ENCODE results near the gene BSDC1.

DNA sequence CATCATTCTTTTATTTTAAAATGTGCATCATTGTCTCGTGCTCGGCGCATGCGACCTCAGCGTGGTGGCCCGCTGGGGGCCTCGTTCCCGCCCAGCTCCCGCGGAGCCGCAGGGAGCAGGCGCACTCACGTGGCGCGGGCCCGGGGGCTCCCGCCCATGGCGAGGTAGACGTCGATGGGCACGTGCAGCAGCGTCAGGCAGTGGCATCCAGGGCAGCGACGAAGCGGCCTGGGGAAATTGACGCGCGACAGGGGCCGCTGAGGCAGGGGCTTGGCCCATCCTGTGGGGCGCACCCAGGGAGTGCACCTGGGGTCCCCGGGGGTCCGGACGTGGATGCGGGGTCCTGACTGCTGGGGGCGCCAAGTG, 33.0 kb downstream of the BSDC1 start:
- no peak for TF ChIP-seq CTCF (IDR thresholded peaks at IDR 0.05)
- TF ChIP-seq POLR2A (IDR thresholded peaks at IDR 0.05) = no peak
